ENCODE measurements around the gene ZNF444. TPM values are rescaled to one million over a fixed set of nuclear protein-coding genes. Genes with fewer than 3 reads are reported as not detected.
"Not testable (repeated sequence)": the region's sequence is repeated elsewhere in the genome, so short reads cannot be mapped to it uniquely, and the experiment has no call there.

The ZNF444 gene
- total RNA-seq, 1 experiment from 2014 or later = 35.6 TPM

- no peak for DNase-seq (ENCODE audit: low read depth)
Measured at GRCh38 chr19:56144831-56145230, 3.7 kb downstream of the ZNF444 start.

- DNase-seq (ENCODE audit: low read depth) = no peak
Measured at GRCh38 chr19:56145698-56146097, 4.6 kb downstream of the ZNF444 start.

DNA sequence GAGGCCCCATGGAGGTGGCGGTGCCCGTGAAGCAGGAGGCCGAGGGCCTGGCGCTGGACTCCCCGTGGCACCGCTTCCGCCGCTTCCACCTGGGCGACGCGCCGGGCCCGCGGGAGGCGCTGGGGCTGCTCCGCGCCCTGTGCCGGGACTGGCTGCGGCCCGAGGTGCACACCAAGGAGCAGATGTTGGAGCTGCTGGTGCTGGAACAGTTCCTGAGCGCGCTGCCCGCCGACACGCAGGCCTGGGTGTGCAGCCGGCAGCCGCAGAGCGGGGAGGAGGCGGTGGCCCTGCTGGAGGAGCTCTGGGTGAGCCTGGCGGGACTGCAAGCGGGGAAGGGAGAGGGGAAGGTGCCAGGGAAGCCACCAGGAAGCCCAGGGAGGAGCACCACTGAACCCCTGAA, 5.8 kb downstream of the ZNF444 start:
- no peak for DNase-seq (ENCODE audit: low read depth)

- no peak for DNase-seq (ENCODE audit: low read depth)
Measured at GRCh38 chr19:56147307-56147706, 6.2 kb downstream of the ZNF444 start.

DNA sequence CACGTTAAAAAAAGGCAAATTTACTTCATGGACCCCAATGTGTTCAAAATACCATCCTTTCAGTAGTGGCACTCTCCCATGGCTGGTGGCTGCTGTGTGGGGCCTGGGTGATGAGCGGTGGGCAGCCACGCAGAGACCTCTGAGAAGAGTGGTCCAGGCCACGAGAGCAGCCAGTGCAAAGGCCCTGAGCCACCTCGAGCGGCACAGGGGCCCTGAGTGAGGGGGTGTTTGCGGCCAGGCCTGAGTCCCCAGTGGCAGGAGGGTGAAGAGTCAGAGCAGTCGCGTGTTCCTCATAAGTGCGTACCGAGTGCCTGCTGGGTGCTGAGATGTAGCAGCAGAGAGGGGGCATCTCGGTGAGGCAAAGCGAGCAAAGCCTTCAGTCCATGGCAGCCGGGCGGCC, 7.0 kb downstream of the ZNF444 start:
- DNase-seq (ENCODE audit: low read depth) = no peak

DNA sequence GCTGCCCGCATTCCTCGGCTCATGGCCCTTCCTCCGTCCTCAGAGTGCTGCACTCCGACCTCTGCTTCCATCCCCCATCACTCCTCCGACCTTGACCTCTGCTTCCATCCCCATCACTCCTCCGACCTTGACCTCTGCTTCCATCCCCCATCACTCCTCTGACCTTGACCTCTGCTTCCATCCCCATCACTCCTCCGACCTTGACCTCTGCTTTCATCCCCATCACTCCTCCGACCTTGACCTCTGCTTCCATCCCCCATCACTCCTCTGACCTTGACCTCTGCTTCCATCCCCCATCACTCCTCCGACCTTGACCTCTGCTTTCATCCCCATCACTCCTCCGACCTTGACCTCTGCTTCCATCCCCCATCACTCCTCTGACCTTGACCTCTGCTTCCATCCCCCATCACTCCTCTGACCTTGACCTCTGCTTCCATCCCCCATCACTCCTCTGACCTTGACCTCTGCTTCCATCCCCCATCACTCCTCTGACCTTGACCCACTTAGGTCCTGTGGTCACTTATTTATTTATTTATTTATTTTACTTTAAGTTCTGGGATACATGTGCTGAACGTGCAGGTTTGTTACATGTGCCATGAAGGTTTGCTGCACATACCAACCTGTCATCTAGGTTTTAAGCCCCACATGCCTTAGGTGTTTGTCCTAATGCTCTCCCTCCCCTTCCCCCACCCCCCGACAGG, 8.0 kb downstream of the ZNF444 start:
- DNase-seq (ENCODE audit: low read depth) = not testable (repeated sequence)

- no peak for DNase-seq (ENCODE audit: low read depth)
Measured at GRCh38 chr19:56149656-56150038, 8.6 kb downstream of the ZNF444 start.

GRCh38 chr19:56150358-56150757, 9.3 kb downstream of the ZNF444 start:
- DNase-seq (ENCODE audit: low read depth) = no peak

DNA sequence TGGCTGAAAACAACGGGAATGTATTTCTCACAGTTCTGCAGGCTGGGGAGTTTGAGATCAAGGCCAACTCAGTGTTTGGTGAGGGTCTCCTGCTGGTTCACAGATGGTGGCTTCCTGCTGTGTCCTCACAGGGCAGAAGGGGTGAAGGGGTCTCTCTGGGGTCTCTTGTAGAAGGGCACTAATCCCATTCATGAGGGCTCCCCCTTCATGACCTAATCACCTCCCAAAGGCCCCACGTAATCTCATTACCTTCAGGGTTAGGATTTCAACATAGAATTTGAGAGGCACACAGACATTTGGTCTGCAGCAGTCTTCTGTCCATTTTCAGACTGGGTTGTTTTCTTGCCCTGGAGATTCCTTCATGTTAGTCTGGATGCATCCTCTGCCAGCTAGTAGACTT, 11.6 kb downstream of the ZNF444 start:
- DNase-seq (ENCODE audit: low read depth) = no peak

DNA sequence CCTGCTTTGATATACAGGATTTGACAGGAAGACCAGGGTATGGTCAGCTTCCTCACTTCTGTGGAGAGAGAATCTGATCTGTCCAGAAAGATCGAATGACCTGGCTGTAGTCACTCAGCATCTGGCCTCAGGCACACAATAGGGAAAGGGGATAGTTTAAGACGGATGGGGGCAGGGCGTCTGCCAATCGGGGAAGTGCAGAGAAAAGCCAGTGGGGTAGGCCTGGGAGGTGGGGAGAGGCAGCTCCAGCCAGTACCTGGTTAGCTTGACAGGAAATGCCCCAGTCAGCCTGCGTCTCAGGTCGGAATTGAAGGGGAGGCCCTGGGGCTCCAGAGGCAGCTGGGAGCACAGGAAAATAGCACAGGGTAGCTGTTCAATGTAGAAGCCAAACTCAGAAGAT, 12.4 kb downstream of the ZNF444 start:
- no peak for DNase-seq (ENCODE audit: low read depth)

GRCh38 chr19:56155124-56155687, 14.1 kb downstream of the ZNF444 start:
- no peak for DNase-seq (ENCODE audit: low read depth)

DNA sequence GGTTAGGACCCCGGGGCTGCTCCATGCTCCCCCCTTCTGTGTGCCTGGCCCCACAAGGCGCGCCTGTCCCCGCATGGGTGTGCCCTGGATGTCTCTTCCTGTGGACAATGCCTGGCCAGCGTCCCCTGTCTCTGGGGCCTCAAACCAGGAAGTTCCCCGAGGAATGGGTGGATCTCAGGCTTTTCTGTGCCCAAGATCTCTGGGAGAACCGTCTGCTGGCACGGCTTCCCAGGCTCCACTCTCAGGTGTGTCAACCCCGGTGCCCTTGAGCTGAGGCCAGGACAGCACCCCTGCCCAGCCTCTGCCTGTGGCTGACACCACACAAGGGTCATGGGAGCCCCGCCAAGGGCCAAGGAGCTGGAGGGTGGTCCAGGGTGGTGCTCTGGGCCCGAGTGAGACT, 15.7 kb downstream of the ZNF444 start:
- DNase-seq (ENCODE audit: low read depth) = no peak

- no peak for DNase-seq (ENCODE audit: low read depth)
Measured at GRCh38 chr19:56158170-56158757, 17.2 kb downstream of the ZNF444 start.

GRCh38 chr19:56159009-56159559, 18.0 kb downstream of the ZNF444 start:
- DNase-seq (ENCODE audit: low read depth) = no peak

DNA sequence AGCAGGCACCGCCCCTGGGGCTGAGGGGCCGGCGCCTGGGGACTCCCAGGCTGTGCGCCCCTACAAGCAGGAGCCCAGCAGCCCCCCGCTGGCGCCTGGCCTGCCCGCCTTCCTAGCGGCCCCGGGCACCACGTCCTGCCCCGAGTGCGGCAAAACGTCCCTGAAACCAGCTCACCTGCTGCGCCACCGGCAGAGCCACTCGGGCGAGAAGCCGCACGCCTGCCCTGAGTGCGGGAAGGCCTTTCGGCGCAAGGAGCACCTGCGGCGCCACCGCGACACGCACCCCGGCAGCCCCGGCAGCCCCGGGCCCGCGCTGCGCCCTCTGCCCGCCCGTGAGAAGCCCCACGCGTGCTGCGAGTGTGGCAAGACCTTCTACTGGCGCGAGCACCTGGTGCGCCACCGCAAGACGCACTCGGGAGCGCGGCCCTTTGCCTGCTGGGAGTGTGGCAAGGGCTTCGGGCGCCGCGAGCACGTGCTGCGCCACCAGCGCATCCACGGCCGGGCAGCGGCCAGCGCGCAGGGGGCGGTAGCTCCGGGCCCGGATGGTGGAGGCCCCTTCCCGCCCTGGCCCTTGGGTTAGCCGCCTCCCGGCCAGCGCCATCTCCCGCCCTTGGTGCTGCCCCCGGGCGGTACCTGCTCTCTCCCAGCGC, 18.7 kb downstream of the ZNF444 start:
- DNase-seq (ENCODE audit: low read depth) = no peak

GRCh38 chr19:56161534-56161933, 20.4 kb downstream of the ZNF444 start:
- DNase-seq (ENCODE audit: low read depth) = no peak

DNA sequence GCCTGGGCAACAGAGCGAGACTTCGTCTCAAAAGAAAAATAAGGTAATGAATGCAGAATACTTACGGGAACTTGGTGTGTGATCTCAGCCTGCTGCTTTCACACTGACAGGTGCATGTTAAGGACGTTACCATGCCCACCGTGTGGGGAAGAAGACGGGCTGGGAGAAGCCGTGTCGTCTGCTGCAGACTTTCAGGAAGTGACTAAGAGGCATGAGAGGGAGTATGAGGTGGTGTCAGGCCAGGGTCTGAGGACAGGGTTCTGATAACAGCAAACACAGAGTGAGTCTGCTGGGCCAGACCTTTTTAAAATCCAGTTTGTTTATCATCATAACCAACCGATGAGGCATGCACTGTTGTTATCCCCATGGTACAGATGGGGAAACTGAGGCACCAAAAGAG, 21.2 kb downstream of the ZNF444 start:
- peak; percentile 81 for DNase-seq (ENCODE audit: low read depth)

DNA sequence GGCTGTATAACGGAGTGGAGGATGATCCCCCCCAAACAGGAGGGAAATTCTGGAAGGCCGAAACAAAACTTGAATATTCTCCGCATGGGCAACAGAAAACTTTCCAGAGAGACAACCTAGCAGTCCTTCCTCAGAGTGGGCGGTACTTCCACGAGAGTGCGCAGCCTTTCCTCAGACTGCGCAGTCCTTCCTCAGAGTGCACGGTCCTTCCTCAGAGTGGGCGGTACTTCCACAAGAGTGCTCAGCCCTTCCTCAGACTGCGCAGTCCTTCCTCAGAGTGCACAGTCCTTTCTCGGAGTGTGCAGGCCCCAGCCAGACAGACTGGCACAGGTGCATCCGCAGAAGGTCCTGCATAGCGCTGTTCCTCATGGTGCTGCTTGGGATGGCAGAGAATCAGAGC, 22.0 kb downstream of the ZNF444 start:
- no peak for DNase-seq (ENCODE audit: low read depth)

DNA sequence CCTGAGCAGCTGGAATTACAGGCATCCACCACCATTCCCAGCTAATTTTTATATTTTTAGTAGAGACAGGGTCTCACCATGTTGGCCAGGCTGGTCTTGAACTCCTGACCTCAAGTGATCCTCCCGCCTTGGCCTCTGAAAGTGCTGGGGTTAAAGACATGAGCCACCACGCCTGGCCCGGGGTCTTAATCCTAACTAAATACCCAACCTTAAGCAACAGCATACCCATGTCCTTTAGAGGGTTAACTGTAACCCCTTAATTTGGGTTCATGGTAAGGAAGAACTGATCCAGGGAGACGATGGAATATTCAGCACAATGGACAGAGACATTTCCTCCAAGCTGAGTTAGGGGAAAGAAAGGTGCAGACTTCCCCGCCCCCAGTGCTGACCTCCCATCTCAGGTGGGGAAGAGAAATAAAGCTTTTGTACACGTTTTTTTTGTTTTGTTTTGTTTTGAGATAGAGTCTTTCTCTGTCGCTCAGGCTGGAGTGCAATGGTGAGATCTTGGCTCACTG, 26.0 kb downstream of the ZNF444 start:
- no peak for DNase-seq (ENCODE audit: low read depth)

- DNase-seq (ENCODE audit: low read depth) = peak; percentile 96
Measured at GRCh38 chr19:56170261-56170660, 29.2 kb downstream of the ZNF444 start.

GRCh38 chr19:56174086-56174485, 33.0 kb downstream of the ZNF444 start:
- no peak for DNase-seq (ENCODE audit: low read depth)

GRCh38 chr19:56174550-56174949, 33.5 kb downstream of the ZNF444 start:
- no peak for DNase-seq (ENCODE audit: low read depth)

Data from HT1080 (cell line).